SK-N-SH (cell line): ENCODE results near the gene DUSP28. TPM values are rescaled to one million over a fixed set of nuclear protein-coding genes. Genes with fewer than 3 reads are reported as not detected.

Experiments
- CTCF ChIA-PET: fragments of 300-600, 350-600 bp; formaldehyde crosslinking; extraction: SDS; loops from one replicate; lab custom pipeline; 2021; lab: Yijun Ruan, JAX
- POLR2A ChIA-PET: fragments of 350-600 bp; sonication (Branson Sonifier 250); formaldehyde crosslinking; extraction: SDS; loops from one replicate; lab custom pipeline; 2020; ENCODE audit warnings: antibody characterized with exemption, inconsistent platforms; lab: Yijun Ruan, JAX
- DNase-seq: peaks from one replicate; pipeline ENCODE4 v3.0.0; 2012
- H2AFZ ChIP-seq: fragments of 200-600 bp; sonication (generic); 2 replicates; pipeline ENCODE4 v1.8.1; 2016; ENCODE audit warnings: antibody characterized with exemption, mild to moderate bottlenecking, low read depth
- H3F3A ChIP-seq: fragments of 200-600 bp; sonication (generic); replicated peaks from 2 replicates; pipeline ENCODE3; 2016; ENCODE audit warnings: antibody characterized with exemption, mild to moderate bottlenecking; ENCODE audit not compliant: insufficient read depth
- H3K27ac ChIP-seq, 2 experiments: fragments of 200-500 bp in 1 of 2; fragments of 200-600 bp in 1 of 2; sonication (Bioruptor generic) in 1 of 2; sonication (generic), shearing (Covaris generic) in 1 of 2; 2 replicates each; pipeline versions ENCODE4 v1.5.1 to v1.6.1; 2014 to 2016; ENCODE audit warnings: low read depth in 2 of 2, inconsistent platforms in 1 of 2, low read length in 1 of 2, mild to moderate bottlenecking in 1 of 2, mixed read lengths in 1 of 2
- H3K27me3 ChIP-seq: fragments of 200-600 bp; sonication (generic), shearing (Covaris generic); 2 replicates; pipeline ENCODE4 v1.6.1; 2016; ENCODE audit warnings: mixed run types; ENCODE audit not compliant: insufficient read depth
- H3K36me3 ChIP-seq, 2 experiments: fragments of 200-500 bp in 1 of 2; fragments of 200-600 bp in 1 of 2; sonication (Bioruptor generic) in 1 of 2; sonication (generic) in 1 of 2; replicated peaks in 1 of 2; 2 replicates each; pipeline versions ENCODE3 to v1.5.1; 2014 to 2016; ENCODE audit warnings: low read length in 1 of 2, mild to moderate bottlenecking in 1 of 2; ENCODE audit not compliant: insufficient read depth in 2 of 2, control insufficient read depth in 1 of 2
- H3K4me1 ChIP-seq, 2 experiments: fragments of 200-500 bp in 1 of 2; fragments of 200-600 bp in 1 of 2; sonication (Bioruptor generic) in 1 of 2; sonication (generic), shearing (Covaris generic) in 1 of 2; 2 replicates each; pipeline versions ENCODE4 v1.5.1 to v1.6.1; 2014 to 2016; ENCODE audit warnings: low read depth in 1 of 2, low read length in 1 of 2, mixed run types in 1 of 2; ENCODE audit not compliant: insufficient read depth in 2 of 2, control insufficient read depth in 1 of 2
- H3K4me2 ChIP-seq: fragments of 200-600 bp; sonication (generic), shearing (Covaris generic); 2 replicates; pipeline ENCODE4 v1.6.1; 2017; ENCODE audit warnings: mixed run types
- H3K4me3 ChIP-seq, 2 experiments: fragments of 200-500 bp in 1 of 2; fragments of 200-600 bp in 1 of 2; sonication (Bioruptor generic) in 1 of 2; sonication (generic), shearing (Covaris generic) in 1 of 2; 2 replicates each; pipeline versions ENCODE4 v1.5.1 to v1.8.1; 2014 to 2016; ENCODE audit warnings: low read depth in 2 of 2, inconsistent platforms in 1 of 2, low read length in 1 of 2, mild to moderate bottlenecking in 1 of 2, mixed read lengths in 1 of 2, moderate library complexity in 1 of 2
- H3K79me2 ChIP-seq: fragments of 200-600 bp; sonication (generic); 2 replicates; pipeline ENCODE4 v1.8.1; 2017; ENCODE audit warnings: mild to moderate bottlenecking; ENCODE audit not compliant: insufficient read depth
- H3K9ac ChIP-seq: fragments of 200-600 bp; sonication (generic); 2 replicates; pipeline ENCODE4 v1.6.1; 2017; ENCODE audit warnings: mixed run types
- H3K9me2 ChIP-seq: fragments of 200-600 bp; sonication (generic); 2 replicates; pipeline ENCODE4 v1.6.1; 2017; ENCODE audit warnings: mixed run types
- H3K9me3 ChIP-seq: fragments of 200-600 bp; sonication (generic); 2 replicates; pipeline ENCODE4 v1.6.1; 2017; ENCODE audit warnings: mixed run types, mild to moderate bottlenecking, moderate library complexity
- H4K20me1 ChIP-seq: fragments of 200-600 bp; sonication (generic); 2 replicates; pipeline ENCODE4 v1.6.1; 2017; ENCODE audit warnings: mild to moderate bottlenecking, mixed run types; ENCODE audit not compliant: insufficient read depth
- CTCF ChIP-seq: fragments of 200-600 bp; sonication (generic); IDR thresholded peaks from 2 replicates; pipeline ENCODE4 v1.6.1; 2017; ENCODE audit warnings: antibody characterized with exemption, mild to moderate bottlenecking, moderate library complexity
- FOSL2 ChIP-seq: IDR thresholded peaks from 2 replicates; pipeline ENCODE4 v1.4.0; 2012; ENCODE audit warnings: low read depth, mild to moderate bottlenecking, moderate library complexity, borderline replicate concordance
- NRF1 ChIP-seq: IDR thresholded peaks from 2 replicates; pipeline ENCODE4 v1.6.1; 2012; ENCODE audit warnings: low read depth, mild to moderate bottlenecking, low read length
- POLR2AphosphoS5 ChIP-seq: IDR thresholded peaks from 2 replicates; pipeline ENCODE4 v1.6.1; 2012; ENCODE audit warnings: low read depth, low read length
- RAD21 ChIP-seq: IDR thresholded peaks from 2 replicates; pipeline ENCODE4 v1.6.1; 2012; ENCODE audit warnings: mild to moderate bottlenecking, low read length
- REST ChIP-seq: IDR thresholded peaks from 2 replicates; pipeline ENCODE4 v1.6.1; 2012; ENCODE audit warnings: mild to moderate bottlenecking, low read depth, low read length, moderate library complexity
- SMC3 ChIP-seq: IDR thresholded peaks from 2 replicates; pipeline ENCODE4 v1.6.1; 2012; ENCODE audit warnings: low read depth, low read length, improper control_type of control experiment
- WGBS: methylation state at CpG from one replicate; pipeline ENCODE4 v1.1.6; 2017; ENCODE audit warnings: low lambda C conversion rate; 5-methylcytosine and 5-hydroxymethylcytosine counted together
- polyA plus RNA-seq, 3 experiments: library from polyadenylated mRNA; depleted of rRNA; stranded (reverse); fragments of >200 nt; gene quantifications; 2 replicates each; pipeline ENCODE4 v1.2.3, GENCODE V29; 2012

The DUSP28 gene
- polyA plus RNA-seq, 1 of the 3 experiments (the other 2 are of a cell fraction), result 4.1 TPM

GRCh38 chr2:240512666-240513535 lies 47.3 kb upstream of the DUSP28 start:
- no peaks in the 10 kb centered on the region for H3K79me2 ChIP-seq
- H3K27me3 ChIP-seq, result no peaks in the 10 kb centered on the region
- H3K9ac ChIP-seq, result no peak overlapping the region
- CTCF ChIA-PET, result interaction anchor here (1.4 to 2.3 kb wide), 4 partner anchors 9 to 327 kb away, joined by 4 to 11 read pairs (median 5); no protein-coding TSS in a partner anchor
- no peak overlapping the region for H2AFZ ChIP-seq
- no peaks in the 10 kb centered on the region for H3K9me3 ChIP-seq
- TF ChIP-seq POLR2AphosphoS5 (no peak), REST (no peak)
- no peaks in the 10 kb centered on the region for H3K9me2 ChIP-seq
- H3K4me2 ChIP-seq, result no peak overlapping the region
- POLR2A ChIA-PET, result no interaction called here
- no peaks in the 10 kb centered on the region for H3F3A ChIP-seq
- H3K4me3 ChIP-seq, result no peak overlapping the region
- peak; percentile 9 for DNase-seq
- H4K20me1 ChIP-seq, result no peaks in the 10 kb centered on the region
- WGBS, result 98% methylated on average over 17 of the region's 21 CpGs
- no peak overlapping the region for H3K27ac ChIP-seq
- peaks cover 3 to 14% of the 10 kb centered on the region in 2 experiments for H3K36me3 ChIP-seq
- no peaks in the 10 kb centered on the region; a peak in 1 of 4 replicates for H3K4me1 ChIP-seq

GRCh38 chr2:240513549-240514287 lies 46.4 kb upstream of the DUSP28 start:
- no peak overlapping the region for H3K4me3 ChIP-seq
- no peak overlapping the region for H3K4me2 ChIP-seq
- no peak overlapping the region for H3K27ac ChIP-seq
- WGBS, result 59% methylated on average over 11 of the region's 13 CpGs
- peak; percentile 87 for DNase-seq
- TF ChIP-seq SMC3 (peak; percentile 65), RAD21 (peak; percentile 72), FOSL2 (no peak), NRF1 (no peak), CTCF (peak; percentile 55)
- TF ChIP-seq, all 33 proteins: peak for 3
- Histone ChIP-seq H3K9ac (no peak overlapping the region), H3F3A (no peaks in the 10 kb centered on the region), H3K4me1 (no peaks in the 10 kb centered on the region; a peak in 1 of 4 replicates), H3K9me3 (no peaks in the 10 kb centered on the region), H3K36me3 (peaks cover 3 to 14% of the 10 kb centered on the region in 2 experiments), H3K27me3 (no peaks in the 10 kb centered on the region), H4K20me1 (no peaks in the 10 kb centered on the region), H3K9me2 (no peaks in the 10 kb centered on the region), H2AFZ (no peak overlapping the region), H3K79me2 (no peaks in the 10 kb centered on the region)
- ChIA-PET CTCF (interaction anchor here (0.6 to 2.3 kb wide), 28 partner anchors 9 to 326 kb away, joined by 3 to 11 read pairs (median 4); partner anchors contain the start of gene RNPEPL1), POLR2A (interaction anchor here (1.0 kb wide), 1 partner anchor 47 kb away, joined by 3 read pairs; no protein-coding TSS in a partner anchor)
